Erythroblast (primary cell): ENCODE data around the gene MTHFD1.

ENCODE experiments used
- DNase-seq, 2 experiments: peaks; one replicate each; lab custom pipeline; 2025; lab: John Stamatoyannopoulos, UW
- GATA1 ChIP-seq: IDR thresholded peaks from 2 replicates; pipeline ENCODE4 v1.6.1; 2011; ENCODE audit warnings: low read depth, mild to moderate bottlenecking, control low read depth, low read length, moderate library complexity
- POLR2A ChIP-seq: IDR thresholded peaks from 2 replicates; pipeline ENCODE4 v1.6.1; 2011; ENCODE audit warnings: mild to moderate bottlenecking, low read length

MTHFD1 gene

DNA sequence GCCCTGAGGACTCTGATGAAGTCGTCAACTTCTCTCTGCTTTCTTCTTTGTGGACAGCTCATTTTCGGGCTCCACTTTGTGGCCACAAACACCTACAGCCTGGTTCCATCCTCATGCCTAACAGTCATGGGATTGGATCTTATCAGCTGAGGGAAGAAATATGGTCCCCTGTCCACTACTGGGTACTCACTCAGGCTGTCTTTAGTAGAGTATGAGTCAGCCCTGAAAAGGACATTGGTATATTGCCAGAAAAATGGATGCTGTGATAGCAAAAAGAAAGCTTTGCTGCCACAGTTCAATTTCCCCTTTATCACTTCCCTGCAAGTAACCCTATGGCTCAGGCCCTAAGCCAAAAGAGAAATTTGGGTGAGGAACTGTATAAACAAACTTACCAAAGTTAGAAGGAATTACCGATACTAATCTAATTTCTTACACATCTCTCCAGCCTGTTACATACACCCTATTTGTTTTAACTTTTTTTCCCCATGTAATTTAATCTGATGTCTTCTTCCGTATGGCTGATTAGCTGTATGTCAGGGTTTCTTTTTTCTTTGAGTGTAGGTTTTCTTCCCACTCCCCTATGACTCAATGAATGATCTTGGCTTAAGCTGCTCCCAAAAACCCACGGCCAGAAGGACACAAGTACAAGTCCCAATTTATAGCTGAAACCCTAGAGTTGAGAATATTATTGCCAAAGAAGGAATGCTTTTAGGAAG lies 29.1 kb downstream of the MTHFD1 start:
- peak; percentile 52 to 65 for DNase-seq
- TF ChIP-seq POLR2A (no peak), GATA1 (no peak)

- TF ChIP-seq GATA1 (no peak), POLR2A (no peak)
- no peak for DNase-seq
These were observed 29.6 kb downstream of the MTHFD1 start for GRCh38 chr14:64417771-64418125.

GRCh38 chr14:64419003-64419402 lies 30.9 kb downstream of the MTHFD1 start:
- TF ChIP-seq POLR2A (no peak), GATA1 (no peak)
- DNase-seq: no peak

DNA sequence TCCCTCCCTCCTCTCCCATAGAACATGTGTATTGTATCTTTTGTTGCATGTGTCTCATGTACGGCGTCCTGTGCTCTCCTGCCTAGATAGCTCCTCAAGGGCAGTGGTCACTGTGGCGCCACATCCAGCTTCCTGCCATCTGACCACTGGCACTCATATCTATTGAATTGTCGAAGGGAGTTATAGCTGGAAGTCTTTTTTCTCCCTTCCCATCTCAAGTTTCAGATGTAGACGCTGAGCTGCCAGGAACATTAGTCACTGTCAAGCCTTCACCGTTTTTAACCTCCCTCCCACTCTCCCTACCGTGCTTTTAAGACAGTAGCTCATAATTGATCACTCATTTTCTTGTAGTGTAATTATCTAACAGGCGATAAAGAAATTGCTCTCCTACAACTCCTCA lies 33.0 kb downstream of the MTHFD1 start:
- TF ChIP-seq GATA1: no peak
- no peak for TF ChIP-seq POLR2A
- DNase-seq: no peak

GRCh38 chr14:64422005-64422404 lies 33.9 kb downstream of the MTHFD1 start:
- TF ChIP-seq POLR2A (no peak), GATA1 (no peak)
- DNase-seq: no peak

DNA sequence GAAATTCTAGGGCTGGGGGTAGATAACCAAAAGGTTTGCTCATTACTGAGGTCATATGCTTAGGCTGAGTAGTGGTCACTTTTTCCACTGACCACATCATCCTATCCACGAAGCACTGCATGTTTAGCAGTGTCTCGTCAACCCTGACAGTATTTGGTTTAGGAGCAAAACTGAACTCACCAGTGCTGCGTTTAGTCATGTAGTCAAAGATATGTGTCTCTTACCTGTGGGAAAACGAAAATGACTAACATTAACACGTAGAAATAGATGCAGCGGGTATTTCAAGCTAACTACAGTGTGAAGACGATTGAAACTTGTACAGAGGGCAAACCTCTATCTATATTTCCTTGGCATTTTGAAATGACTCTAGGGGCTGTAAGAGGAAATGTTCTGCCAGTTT lies 34.6 kb downstream of the MTHFD1 start:
- no peak for DNase-seq
- TF ChIP-seq POLR2A (no peak), GATA1 (no peak)

DNA sequence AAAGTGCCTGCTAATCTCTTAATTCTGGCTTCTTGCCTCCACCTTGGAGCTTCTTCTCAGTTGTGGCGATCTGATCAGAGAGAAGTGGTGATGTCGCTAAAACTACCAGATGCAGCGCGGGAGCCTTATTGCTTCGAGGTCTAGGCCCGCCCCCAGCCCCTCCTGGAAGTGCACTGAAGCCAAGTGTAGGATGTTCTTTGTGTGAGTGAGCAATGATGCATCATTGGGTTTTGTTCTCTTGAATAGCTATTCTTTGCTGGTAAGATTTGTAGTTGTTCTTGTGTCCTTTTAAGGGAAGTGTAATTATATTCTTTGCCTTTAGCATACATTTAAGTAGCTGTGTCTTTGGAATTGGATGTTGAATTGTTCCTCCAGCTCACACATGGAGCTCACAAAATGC lies 35.8 kb downstream of the MTHFD1 start:
- DNase-seq: no peak

GRCh38 chr14:64434528-64434927 lies 46.4 kb downstream of the MTHFD1 start:
- TF ChIP-seq POLR2A (no peak), GATA1 (no peak)
- DNase-seq: no peak

More for the DNA sequence above, 35.8 kb downstream of the MTHFD1 start:
- TF ChIP-seq GATA1 (no peak), POLR2A (no peak)

DNA sequence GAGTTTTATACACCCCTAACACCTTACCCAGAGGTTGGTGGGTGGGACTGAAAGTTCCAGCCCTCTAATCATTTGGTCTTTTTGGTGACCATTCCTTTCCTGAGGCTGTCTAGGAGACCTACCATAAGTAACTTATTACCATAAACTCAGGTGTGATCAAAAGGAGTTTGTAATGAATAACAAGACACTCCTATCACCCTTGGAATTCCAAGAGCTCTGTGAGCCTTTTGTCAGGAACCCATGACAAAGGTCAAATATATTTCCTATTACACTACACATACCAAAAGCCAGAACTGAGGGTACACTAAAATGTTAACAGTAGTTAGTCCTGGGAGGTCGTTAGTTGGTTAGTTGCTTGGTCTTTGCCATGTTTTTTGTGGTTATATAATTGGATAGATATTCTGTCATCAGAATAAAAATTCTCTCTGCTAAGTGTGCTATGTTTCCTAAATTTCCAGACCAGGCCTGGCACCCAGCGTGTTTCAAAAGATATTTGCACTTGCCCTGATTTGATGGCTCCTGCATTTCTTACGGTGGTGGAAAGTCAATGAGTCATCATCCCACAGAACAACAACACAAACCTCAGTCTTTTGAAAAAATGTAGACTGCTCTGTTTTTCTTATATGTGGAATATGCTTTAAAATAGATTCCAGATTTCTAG lies 50.2 kb downstream of the MTHFD1 start:
- no peak for DNase-seq
- no peak for TF ChIP-seq POLR2A
- TF ChIP-seq GATA1: no peak

DNA sequence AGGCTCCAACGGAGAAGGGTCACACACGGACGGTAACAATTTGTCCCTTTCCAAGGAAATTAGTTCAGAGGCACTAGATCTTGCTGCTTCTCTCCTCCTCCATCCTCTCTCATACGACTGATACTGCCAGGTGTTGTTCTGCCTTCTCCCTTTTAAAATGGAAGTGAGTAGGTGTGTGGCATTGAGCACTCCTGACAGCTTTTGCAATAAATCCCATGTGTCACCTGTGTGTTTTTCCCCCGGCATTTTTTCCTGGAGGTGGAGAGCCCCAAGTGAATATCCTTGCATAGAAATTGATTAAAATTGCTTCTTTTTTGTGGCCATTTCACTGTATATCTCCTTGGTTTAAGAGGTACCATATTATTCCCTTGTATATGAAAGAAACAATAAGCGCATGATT lies 51.0 kb downstream of the MTHFD1 start:
- DNase-seq: no peak
- TF ChIP-seq GATA1: no peak
- TF ChIP-seq POLR2A: no peak

GRCh38 chr14:64440494-64440893 lies 52.3 kb downstream of the MTHFD1 start:
- TF ChIP-seq GATA1 (no peak), POLR2A (no peak)
- no peak for DNase-seq

DNA sequence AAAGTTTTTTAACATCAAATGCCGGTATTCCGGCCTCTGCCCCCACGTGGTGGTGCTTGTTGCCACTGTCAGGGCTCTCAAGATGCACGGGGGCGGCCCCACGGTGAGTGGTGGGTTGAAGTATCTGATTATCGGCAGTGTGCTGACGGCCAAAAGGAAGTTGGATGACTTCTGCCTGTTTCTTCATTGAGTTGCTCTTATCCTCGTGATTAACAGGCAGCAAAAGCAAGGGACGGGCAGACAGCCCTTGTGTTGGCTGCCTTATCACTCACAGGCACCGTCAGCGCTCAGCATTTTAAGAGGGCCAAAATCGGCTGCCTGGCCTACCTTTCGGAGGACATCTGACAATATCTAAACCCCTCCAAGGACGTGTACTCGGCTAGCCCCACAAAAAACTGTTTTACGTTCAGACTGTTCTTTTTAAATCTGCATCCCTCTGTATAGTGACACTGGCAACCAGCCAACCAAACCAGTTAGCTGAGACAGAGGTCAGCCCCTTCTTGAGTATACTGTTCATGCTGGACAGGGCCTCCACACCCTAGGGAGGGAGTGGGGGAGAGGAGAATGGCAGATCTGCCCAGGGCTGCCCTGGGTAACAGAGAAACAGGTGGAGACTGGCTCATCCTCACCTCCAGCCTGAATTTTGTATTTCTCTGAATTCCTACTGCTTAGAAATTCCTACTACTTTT lies 54.3 kb downstream of the MTHFD1 start:
- DNase-seq: peak; percentile 76 to 89
- TF ChIP-seq GATA1: no peak
- no peak for TF ChIP-seq POLR2A

- no peak for DNase-seq
- TF ChIP-seq POLR2A: no peak
- no peak for TF ChIP-seq GATA1
These were observed 56.0 kb downstream of the MTHFD1 start for GRCh38 chr14:64444140-64444539.
